SHP77 (cell line): ENCODE results near the gene BMPR1A.
"Not testable (repeated sequence)": the region's sequence is repeated elsewhere in the genome, so short reads cannot be mapped to it uniquely, and the experiment has no call there.

Source experiments
- DNase-seq, 2 experiments: peaks; one replicate each; lab custom pipeline; 2025; lab: John Stamatoyannopoulos, UW

Gene BMPR1A

DNA sequence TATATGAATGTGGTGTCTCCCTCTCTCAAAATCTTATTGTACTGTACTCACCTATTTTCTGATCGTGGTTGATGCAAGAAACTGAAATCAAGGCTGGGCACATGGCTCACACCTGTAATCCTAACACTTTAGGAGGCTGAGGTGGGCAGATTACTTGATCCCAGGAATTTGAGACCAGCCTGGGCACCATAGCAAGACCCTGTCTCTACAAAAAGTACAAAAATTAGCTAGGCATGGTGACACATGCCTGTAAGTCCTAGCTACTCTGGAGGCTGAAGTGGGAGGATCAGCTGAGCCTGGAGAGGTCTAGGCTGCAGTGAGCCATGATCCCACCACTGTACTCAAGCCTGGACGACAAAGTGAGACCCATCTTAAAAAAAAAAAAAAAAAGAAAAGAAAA, 185.0 kb downstream of the BMPR1A start:
- no peak for DNase-seq

DNA sequence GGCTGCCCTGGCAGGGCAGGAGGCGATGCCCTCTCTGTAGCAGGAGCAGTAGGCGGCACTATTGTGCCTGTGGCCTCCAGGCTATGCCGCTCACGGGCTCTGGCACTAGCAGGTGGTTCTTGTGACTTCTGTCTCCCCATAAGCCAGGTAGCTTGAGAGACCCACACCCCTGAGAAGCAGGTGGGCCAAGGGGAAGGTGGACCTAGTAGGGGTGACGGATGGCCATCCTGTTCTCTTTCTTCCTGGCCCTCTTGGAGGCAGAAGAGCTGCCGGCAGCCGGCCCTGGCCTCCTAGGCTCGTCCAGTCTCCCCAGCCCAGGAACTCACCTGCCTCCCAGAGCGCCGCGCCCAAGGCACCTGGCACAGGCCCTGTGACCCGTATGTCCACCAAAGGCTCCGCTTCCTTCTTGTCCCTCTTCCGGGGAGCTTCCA, 185.6 kb downstream of the BMPR1A start:
- no peak for DNase-seq

DNA sequence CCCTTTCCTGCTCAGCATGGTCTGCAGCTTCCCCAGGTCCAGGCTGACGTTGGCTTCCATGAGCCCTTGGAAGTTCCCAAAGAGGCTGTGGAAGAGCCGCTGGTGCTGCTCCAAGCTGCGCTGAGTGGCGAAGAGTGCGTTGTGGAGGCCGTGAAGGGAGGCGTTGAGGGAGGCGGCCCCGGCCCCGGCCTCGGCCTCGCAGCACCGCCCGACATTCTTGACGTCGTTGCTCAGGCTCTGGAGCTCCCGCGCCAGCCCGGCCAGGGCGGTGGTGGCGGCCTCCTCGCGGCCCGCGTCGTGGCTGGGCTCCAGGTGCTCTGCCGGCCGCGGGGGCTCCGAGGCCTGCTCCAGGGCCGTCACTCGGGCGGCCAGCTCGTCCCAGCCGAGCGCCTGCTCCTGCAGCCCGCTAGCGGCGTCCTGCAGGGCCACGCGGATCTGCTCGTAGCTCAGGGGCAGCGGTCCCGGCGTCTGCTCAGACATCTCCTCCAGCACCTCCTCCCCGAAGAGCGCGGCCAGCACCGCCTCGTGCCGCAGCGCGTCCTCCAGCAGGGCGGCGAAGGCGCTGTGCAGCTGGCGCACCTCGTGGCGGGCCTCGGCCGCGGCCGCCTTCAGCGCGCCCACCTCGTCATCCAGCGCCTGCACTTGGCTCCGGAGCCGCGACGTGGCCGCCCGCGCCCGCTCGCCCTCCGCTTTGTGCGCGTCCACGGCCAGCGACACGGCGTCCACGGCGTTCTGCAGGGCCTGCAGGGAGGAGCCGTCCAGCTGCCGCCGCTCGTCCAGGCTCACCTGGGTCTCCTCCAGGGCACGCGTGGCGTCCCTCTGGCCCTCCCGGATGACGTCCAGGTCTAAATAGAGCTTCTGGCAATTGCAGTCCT, 186.3 kb downstream of the BMPR1A start:
- DNase-seq = no peak

DNA sequence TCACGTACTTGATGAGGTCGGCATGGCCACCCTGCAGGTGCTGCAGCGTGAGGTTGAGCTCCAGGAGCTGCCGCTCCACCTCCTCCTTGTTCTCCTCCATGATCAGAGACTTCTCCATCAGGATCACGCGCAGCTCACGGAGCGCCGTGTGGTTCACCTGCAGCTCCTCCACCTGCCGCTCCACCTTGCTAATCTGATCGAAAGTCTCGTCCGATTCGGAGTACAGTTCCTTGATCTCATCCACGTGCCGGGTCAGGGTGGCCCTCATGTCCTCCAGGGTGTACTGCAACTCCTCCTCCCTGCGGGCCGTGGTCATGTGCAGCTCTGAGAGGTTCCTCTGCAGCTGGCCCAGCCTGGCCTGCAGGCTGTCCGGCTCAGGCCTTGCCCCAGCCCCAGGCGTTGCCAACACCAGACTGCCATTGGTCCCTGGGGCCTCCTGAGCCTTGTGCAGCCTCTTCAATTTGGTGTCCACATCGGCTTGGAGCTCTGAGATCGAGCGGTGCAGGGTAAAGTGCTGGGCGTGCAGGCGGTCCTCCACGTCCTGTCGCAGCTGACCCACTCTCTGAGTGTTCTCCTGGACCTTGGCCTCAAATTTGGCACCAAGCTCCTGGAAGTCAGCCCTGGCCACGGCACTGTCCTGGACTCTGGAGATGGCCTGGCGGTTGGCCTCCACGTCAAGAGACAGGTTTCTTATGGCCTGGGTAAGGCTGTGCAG, 187.1 kb downstream of the BMPR1A start:
- DNase-seq = no peak

DNA sequence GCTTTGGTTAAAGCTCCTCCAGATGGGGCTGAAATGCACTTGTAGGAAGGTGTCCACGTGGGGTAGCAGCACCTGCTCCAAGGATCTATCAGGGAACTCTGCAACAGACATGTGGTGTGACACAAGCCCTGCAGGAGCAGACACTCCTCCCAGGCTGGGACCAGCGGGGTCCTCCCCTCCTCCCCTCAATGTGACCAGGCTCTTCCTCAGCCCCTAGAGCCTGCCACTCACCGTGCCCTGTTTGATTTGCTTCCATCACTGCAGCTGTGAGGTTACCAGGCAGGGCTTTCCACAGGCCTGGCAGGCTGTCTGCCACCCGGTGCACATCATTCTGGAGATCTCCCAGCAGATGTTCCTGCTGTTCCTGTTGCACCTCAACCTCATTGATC, 187.6 kb downstream of the BMPR1A start:
- DNase-seq = no peak

DNA sequence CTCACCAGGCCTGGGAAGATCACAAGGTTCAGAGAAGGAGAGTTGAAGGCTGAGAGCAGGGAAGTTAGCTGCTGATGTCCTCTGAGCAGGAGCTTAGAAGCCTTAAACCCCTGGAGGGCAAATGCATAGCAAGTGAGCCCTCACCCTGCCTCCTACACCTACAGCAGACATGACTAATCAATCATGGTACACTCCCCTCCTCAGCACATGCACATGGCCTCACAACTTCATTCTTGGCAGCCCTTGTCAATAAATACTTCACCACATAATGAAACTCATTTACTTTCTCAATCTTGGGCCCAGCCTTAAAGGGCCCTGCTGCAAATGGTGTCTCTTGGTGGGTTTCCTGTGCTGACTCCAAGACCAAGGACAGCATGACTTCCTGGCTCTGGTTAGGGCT, 188.1 kb downstream of the BMPR1A start:
- no peak for DNase-seq

DNA sequence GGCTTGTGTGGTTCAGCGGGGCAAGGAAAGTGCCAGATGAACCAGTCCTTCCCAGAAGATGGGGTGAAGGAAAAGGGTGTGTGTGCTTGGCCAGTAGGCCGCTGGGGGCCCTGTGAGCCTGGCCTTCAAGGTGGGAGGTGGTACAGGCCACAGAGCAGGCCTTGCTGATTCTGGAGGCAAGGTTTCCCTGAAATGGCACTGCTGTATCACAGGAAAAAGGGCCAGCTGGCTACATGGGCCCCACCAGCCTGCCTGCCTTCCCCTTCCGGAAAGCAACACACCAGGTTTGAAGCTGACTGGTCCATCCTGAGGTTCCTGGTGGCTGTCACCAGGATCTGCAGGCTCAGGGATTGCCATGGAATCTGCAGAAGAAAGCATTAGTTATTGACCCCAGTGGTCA, 188.5 kb downstream of the BMPR1A start:
- no peak for DNase-seq

DNA sequence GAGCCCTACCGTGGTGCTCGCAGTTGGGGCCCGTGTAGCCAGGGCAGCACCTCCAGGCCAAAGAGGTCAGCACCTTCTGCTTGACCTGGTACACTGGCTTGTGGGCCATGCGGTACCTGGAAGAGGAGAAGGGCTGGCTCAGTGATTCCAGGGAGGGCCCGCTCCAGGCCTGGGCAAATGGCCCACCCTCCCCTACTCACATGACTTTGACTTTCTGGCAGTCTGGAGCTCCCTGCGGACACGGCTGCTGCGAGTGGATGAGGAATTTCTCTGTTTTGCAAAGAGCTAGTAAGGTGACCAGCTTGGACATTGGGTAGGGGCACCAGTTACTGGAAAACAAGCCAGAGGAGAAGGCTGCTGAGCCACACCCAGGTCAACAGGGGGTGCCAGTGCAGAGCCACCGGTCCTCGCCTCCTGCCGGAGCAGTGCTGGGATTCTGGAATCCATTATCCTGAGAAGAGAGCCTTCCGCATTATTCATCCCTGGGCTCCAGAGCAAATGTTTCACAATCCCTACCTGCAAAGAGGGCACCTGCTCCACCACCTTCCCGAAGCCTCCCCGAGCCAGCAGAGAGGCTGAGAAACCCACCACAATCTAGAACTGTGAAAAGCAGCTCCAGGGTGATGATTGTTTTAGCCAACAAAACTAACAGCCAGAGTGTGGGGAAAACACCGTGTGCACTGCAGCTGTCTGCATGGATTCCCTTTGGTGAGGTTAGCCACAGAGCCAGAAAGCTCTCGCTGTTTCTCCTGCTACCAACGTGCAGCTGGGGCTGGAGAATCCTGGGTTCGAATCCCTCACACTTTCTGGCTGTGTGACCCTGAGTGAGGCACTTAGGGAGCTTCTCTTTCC, 189.2 kb downstream of the BMPR1A start:
- DNase-seq = peak; percentile 12 to 38

DNA sequence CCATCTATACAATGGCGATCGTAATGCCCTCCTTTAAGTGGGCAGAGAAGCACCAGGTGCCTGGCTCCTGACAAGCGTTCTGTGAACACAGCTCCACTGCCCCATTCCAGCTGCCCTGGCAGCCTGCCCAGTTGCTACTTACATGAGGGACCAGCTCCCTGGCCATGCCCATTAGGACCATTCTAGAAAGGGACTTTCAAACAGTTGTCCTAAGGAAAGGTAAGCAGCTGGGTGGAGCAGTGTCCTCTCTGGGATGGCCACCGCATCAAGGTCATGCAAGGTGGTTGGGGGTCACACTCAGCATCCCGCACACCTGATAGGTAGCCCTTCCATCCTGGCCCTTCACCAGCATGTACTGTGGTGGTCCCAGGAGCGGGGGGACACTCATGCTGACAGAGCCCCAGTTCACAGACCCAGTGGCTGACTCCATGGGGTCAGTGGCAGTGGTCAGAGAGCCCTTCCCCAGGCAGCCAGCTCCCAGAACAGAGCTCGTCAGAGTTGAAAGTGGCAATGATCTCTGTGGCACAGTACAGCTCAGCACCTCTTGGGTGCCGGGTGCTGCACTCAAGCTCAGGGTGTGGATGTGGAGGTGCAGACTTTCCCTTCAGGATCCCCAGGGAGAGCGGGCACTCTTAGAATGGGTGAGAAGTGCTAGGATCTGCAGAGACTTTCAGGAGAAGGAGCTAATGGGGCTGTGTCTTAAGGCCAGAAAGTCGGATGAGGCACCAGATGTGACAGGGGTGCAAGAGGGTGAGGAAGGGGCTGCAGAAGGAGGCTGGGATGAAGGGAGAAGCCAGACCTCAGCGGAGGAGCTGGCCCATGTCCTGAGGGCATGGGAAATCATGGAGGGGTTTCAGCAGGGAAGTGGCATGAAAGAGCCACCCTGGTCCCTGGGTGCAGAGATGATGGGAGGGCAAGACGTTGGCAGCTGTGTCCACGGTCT, 190.1 kb downstream of the BMPR1A start:
- DNase-seq = peak; percentile 38 to 69

DNA sequence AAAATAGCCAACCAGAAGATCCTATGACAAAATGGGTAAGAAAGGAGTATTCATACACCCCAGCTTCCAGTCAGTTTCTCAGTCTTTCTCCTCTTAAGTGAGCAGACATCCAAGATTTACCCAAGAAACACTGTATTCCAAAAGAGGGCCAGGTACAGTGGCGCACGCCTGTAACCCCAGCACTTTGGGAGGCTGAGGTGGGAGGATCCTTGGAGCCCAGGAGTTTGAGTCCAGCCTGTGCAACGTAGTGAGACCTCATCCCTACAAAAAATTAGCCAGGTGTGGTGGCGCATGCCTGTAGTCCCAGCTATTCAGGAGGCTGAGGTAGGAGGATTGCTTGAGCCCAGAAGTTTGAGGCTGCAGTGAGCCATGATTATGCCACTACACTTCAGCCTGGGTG, 191.4 kb downstream of the BMPR1A start:
- not testable (repeated sequence) for DNase-seq

DNA sequence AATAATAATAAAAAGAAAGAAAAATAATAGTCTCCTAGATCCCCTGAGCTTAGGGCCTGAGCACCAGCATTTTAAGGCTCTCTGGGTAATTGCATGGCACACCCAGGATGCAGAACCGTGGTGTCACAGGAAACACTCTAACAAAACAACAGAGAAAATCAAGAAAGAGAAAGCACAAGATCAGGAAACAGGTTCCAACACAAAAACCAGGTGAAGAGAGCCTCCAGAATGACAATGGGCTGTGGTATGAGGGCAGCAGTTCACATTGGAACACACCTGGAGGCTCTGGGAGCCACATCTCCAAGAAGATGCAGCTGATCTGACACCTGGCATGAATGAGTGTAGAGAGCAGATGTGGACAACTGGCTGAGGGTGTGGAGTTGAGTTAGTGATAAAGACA, 193.9 kb downstream of the BMPR1A start:
- DNase-seq = no peak

DNA sequence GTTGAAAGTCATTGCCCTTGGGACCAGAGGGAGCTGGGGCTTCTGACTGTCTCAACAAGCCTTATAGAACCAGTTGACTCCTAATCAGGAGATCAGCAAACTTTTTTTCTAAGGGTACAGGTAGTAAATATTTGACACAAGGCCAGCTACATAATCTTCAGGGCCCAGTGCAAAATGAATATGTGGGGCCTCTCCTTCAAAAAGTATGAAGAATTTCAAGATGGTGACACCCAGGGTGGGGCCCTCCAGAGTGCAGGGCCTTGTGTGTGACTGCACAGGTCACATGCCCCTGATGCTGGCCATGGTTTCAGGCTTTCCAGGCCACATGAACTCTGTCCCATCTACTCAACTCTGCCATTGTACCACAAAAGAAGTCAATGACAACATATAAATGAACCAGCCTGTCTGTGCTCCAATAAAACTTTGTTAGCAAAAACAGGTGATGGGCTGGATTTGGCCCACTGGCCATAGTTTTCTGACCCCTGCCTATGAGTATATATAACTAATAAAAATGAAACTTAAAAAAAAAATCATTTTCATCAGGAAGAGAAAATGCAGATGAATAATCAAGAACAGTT, 194.9 kb downstream of the BMPR1A start:
- no peak for DNase-seq

DNA sequence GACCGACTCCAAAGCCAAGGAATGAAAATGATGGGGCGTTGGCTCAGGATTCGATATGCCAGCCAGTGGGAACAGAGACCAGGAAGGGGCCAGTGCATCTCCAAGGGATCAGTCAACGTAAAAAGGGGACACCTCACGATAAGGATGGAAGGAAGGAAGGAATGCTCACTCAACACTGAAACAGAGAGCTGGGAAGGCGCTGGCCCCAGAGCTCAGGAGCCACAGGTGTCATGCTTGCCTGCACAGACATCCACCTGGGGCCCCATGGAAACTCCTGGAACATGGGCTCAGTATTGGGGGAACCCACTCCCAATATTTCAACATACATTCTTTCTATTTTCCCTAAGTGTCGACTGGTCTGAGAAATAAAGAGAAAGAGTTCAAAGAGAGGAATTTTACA, 195.7 kb downstream of the BMPR1A start:
- no peak for DNase-seq

DNA sequence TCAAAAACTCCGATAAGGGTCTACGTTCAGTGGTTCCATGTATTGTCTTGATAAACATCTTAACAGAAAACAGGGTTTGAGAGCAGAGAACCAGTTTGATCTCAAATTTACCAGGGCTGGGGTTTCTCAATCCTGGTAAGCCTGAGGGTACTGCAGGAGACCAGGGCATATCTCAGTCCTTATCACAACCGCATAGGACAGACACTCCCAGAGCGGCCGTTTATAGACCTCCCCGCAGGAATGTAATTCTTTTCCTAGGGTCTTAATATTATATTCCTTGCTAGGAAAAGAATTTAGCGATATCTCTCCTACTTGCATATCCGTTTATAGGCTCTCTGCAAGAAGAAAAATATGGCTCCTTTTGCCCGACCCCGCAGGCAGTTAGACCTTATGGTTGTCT, 196.3 kb downstream of the BMPR1A start:
- DNase-seq = not testable (repeated sequence)

DNA sequence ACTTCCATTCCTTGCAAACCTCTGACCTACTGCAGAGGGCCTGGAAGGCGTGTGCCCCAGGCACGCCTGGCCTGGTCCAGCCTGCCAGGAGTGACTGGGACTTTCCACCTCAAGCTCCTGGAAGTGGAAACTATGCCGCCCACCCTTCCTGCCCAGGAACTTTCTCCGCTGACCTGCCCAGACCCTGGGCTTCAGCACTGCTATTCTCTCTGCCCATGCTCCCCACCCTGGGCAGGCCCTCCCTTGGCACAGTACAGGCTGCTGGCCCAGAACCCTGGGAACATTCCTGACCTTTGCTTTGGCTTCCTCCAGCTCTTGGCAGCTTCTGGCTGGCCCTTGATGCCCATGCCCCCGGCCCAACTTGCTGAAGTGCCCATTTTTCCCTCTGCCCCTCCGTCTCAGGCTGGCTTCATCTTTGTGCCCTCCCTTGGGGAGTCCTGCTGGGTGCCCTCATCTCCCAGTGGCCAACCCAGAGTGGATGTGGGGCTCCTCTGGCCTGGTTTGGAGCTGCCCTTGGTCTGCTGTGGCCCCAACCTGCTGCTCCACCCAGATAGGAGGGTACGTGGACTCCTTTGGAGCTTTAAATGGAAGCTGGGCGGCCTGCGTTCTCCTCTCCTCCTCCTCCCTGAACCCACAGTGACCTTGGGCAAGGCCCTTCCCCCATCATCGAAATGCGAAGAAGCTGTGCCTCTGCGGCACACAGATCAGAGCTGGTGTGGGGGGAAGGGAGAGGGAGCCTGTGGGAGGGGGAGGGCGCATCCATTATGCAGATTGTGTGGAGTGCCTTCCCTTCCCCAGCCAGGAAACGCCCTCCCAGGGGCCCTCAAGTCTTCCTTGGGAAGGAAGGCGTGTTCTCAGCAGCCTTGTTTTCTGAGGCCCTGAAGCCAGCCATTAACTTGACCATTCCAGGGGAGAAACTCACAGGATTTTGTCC, 197.6 kb downstream of the BMPR1A start:
- no peak for DNase-seq

DNA sequence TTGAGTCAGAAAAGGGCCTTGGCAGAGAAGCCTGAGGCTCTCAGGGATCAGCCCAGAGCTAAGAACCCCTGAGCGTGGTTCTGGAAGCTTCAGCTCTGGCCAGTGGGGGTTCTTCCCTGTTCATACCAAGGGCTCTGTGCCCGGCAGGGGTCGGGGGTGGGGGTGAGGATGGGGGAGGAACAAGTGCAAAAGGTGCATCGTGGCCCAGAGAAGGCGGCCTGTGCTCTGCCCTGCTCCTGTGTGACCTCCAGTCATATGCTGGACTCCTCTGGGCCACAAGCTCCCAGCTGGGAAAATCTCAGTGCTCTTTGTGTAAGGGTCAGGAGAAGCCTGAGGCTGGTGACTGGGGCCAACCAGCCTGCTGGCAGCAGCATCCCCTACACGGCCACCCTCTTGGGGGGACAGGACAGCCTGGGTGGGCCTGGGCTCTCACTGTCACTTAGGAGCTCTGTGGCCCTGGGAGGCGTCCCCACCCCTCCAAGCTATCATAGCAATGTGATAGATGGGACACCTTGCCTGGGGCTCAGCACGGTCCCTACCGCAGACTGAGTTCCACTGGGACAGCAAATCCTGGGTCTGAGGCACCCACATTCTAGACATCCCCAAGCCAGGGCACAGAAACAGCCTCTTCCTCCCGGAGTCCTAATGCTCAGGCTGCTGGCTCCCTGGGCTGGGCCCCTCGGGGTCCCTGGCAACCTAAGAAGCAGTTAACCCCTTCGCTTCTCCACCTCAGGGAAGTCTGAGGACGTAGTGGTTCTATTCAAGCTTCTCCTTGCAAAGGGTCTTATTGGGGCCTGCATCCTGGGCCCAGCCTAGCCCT, 198.5 kb downstream of the BMPR1A start:
- no peak for DNase-seq

DNA sequence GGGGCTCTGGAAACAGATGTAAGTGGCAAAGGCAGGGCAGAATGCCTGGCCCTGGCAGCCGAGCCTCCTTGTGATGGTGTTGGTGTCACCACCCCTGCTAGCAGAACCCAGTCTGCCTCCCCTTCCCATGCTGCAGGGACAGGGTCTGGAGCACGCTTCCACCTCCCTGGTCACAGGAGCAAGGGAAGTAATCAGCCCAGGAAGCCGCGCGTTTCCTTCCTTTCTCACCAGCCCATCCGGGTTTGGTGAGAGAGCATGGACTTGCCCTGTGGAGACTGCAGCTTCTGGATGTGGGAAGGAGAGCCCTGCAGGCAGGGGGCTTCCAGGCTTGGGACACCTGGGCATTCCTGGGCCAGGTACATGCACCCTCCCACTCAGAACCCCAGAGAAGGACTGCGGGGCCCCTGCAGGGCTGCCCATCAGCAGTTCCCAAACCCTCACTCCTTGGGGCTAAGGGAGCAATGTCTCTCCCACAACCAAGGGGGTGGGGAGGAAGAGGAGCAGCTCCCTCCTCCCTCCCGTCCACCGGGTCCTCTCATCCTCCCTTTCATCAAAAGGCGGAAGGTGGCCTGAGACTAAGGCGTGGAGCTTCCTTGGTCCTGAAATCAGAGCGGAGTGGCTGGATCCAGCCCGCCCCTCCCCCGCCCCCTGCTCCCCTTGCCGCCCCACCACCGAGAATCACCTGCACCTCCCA, 199.2 kb downstream of the BMPR1A start:
- no peak for DNase-seq

DNA sequence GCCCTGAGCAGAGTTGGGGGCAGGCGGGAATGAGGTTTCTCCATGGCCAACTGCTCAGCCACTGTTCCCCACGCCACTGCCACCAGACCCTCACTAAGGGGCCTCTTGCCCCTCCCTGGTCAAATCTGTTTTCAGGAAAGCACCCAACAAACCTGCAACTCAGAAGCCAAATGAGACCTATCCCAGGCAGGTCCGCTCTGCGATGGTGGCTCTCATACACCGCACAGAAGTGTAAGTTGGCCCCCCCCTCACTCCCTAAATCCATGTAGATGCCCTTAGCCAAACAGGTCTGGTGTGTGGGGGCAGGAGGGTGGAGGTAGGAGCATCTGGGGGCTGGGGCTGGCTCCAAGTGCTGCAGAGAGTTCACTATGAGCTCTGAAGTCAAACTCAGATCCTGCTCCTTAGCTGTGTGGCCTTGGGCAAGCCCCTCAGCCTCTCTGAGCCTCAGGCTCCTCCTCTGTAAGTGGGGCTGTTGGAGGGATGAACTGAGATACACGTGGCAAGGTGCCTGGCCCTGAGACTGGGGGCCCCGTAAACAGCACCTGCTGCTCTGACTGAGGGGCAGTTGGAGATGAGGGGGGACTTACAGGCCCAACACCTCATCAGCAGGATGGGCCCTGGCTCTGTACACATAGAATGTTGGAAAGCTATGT, 199.9 kb downstream of the BMPR1A start:
- no peak for DNase-seq
